ENCODE measurements around the gene TBC1D8. TPM values are rescaled to one million over a fixed set of nuclear protein-coding genes. Genes with fewer than 3 reads are reported as not detected.

Gene TBC1D8
- total and polyA plus RNA-seq, 2 experiments from 2014 or later: 18.0 to 36.9 TPM

DNA sequence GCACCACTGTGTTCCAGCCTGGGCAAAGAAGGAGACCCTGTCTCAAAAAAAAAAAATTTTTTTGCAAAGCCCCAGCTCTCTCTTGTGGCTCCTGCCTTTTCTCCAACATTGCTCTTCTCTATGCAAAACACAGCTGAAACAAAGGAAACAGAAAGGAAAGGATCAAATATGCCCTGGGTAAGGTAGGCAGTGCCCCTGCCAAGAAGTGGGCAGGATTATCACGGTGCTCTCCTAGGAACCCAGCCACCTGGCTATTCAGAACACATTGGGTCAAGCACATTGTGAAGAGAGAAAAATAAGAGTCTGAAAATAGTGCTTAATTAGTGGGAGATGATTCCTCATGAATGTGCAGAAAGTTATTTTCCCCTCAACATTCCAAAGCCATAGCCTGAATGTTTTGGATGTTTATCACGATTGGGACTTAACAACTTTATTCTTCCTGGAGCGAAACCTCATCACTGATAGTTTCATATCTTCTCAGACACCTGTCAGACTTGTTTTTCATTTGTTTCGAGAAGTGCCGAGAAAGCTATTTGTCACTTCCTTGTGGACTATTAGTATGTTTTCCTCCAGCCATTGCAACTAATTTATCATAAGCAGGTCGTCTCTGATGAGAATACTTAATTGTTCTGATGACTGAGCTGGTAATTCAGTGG, 191.8 kb downstream of the TBC1D8 start:
- Histone ChIP-seq H3K4me2 (no peak overlapping the region), H3K4me3 (no peak overlapping the region), H3F3A (replicated peaks; ENCODE audit: low read depth) (no peaks in the 10 kb centered on the region), H3K27ac (ENCODE audit: low read depth) (no peak overlapping the region), H3K79me2 (replicated peaks; ENCODE audit: insufficient read depth) (no peaks in the 10 kb centered on the region), H3K4me1 (ENCODE audit: insufficient read depth) (no peaks in the 10 kb centered on the region), H2AFZ (no peak overlapping the region), H3K27me3 (ENCODE audit: insufficient read depth) (no peaks in the 10 kb centered on the region), H3K36me3 (ENCODE audit: insufficient read depth) (no peaks in the 10 kb centered on the region), H4K20me1 (replicated peaks; ENCODE audit: insufficient read depth) (no peaks in the 10 kb centered on the region), H3K9me2 (ENCODE audit: insufficient read depth) (no peaks in the 10 kb centered on the region)
- no peak for TF ChIP-seq EZH2phosphoT487 (IDR thresholded peaks at IDR 0.05; ENCODE audit: unreplicated experiment)
- TF ChIP-seq NANOG (IDR thresholded peaks at IDR 0.05; ENCODE audit: borderline replicate concordance): no peak
- TF ChIP-seq, protein P1, sequence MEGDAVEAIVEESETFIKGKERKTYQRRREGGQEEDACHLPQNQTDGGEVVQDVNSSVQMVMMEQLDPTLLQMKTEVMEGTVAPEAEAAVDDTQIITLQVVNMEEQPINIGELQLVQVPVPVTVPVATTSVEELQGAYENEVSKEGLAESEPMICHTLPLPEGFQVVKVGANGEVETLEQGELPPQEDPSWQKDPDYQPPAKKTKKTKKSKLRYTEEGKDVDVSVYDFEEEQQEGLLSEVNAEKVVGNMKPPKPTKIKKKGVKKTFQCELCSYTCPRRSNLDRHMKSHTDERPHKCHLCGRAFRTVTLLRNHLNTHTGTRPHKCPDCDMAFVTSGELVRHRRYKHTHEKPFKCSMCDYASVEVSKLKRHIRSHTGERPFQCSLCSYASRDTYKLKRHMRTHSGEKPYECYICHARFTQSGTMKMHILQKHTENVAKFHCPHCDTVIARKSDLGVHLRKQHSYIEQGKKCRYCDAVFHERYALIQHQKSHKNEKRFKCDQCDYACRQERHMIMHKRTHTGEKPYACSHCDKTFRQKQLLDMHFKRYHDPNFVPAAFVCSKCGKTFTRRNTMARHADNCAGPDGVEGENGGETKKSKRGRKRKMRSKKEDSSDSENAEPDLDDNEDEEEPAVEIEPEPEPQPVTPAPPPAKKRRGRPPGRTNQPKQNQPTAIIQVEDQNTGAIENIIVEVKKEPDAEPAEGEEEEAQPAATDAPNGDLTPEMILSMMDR (conservative IDR thresholded peaks at IDR 0.05; ENCODE audit: low read depth in 2 of 2): no peak
- TF ChIP-seq, protein P2, sequence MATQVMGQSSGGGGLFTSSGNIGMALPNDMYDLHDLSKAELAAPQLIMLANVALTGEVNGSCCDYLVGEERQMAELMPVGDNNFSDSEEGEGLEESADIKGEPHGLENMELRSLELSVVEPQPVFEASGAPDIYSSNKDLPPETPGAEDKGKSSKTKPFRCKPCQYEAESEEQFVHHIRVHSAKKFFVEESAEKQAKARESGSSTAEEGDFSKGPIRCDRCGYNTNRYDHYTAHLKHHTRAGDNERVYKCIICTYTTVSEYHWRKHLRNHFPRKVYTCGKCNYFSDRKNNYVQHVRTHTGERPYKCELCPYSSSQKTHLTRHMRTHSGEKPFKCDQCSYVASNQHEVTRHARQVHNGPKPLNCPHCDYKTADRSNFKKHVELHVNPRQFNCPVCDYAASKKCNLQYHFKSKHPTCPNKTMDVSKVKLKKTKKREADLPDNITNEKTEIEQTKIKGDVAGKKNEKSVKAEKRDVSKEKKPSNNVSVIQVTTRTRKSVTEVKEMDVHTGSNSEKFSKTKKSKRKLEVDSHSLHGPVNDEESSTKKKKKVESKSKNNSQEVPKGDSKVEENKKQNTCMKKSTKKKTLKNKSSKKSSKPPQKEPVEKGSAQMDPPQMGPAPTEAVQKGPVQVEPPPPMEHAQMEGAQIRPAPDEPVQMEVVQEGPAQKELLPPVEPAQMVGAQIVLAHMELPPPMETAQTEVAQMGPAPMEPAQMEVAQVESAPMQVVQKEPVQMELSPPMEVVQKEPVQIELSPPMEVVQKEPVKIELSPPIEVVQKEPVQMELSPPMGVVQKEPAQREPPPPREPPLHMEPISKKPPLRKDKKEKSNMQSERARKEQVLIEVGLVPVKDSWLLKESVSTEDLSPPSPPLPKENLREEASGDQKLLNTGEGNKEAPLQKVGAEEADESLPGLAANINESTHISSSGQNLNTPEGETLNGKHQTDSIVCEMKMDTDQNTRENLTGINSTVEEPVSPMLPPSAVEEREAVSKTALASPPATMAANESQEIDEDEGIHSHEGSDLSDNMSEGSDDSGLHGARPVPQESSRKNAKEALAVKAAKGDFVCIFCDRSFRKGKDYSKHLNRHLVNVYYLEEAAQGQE (IDR thresholded peaks at IDR 0.05; ENCODE audit: unreplicated experiment): no peak
- no peak for TF ChIP-seq STAT1 (IDR thresholded peaks at IDR 0.05; ENCODE audit: unreplicated experiment)
- no peak for TF ChIP-seq POLR2AphosphoS5 (IDR thresholded peaks at IDR 0.05; ENCODE audit: low read depth)
- TF ChIP-seq, protein P3, sequence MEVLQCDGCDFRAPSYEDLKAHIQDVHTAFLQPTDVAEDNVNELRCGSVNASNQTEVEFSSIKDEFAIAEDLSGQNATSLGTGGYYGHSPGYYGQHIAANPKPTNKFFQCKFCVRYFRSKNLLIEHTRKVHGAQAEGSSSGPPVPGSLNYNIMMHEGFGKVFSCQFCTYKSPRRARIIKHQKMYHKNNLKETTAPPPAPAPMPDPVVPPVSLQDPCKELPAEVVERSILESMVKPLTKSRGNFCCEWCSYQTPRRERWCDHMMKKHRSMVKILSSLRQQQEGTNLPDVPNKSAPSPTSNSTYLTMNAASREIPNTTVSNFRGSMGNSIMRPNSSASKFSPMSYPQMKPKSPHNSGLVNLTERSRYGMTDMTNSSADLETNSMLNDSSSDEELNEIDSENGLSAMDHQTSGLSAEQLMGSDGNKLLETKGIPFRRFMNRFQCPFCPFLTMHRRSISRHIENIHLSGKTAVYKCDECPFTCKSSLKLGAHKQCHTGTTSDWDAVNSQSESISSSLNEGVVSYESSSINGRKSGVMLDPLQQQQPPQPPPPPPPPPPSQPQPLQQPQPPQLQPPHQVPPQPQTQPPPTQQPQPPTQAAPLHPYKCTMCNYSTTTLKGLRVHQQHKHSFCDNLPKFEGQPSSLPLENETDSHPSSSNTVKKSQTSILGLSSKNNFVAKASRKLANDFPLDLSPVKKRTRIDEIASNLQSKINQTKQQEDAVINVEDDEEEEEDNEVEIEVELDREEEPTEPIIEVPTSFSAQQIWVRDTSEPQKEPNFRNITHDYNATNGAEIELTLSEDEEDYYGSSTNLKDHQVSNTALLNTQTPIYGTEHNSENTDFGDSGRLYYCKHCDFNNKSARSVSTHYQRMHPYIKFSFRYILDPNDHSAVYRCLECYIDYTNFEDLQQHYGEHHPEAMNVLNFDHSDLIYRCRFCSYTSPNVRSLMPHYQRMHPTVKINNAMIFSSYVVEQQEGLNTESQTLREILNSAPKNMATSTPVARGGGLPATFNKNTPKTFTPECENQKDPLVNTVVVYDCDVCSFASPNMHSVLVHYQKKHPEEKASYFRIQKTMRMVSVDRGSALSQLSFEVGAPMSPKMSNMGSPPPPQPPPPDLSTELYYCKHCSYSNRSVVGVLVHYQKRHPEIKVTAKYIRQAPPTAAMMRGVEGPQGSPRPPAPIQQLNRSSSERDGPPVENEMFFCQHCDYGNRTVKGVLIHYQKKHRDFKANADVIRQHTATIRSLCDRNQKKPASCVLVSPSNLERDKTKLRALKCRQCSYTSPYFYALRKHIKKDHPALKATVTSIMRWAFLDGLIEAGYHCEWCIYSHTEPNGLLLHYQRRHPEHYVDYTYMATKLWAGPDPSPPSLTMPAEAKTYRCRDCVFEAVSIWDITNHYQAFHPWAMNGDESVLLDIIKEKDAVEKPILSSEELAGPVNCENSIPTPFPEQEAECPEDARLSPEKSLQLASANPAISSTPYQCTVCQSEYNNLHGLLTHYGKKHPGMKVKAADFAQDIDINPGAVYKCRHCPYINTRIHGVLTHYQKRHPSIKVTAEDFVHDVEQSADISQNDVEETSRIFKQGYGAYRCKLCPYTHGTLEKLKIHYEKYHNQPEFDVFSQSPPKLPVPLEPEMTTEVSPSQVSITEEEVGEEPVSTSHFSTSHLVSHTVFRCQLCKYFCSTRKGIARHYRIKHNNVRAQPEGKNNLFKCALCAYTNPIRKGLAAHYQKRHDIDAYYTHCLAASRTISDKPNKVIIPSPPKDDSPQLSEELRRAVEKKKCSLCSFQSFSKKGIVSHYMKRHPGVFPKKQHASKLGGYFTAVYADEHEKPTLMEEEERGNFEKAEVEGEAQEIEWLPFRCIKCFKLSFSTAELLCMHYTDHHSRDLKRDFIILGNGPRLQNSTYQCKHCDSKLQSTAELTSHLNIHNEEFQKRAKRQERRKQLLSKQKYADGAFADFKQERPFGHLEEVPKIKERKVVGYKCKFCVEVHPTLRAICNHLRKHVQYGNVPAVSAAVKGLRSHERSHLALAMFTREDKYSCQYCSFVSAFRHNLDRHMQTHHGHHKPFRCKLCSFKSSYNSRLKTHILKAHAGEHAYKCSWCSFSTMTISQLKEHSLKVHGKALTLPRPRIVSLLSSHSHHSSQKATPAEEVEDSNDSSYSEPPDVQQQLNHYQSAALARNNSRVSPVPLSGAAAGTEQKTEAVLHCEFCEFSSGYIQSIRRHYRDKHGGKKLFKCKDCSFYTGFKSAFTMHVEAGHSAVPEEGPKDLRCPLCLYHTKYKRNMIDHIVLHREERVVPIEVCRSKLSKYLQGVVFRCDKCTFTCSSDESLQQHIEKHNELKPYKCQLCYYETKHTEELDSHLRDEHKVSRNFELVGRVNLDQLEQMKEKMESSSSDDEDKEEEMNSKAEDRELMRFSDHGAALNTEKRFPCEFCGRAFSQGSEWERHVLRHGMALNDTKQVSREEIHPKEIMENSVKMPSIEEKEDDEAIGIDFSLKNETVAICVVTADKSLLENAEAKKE (CRISPR knock-in tag; IDR thresholded peaks at IDR 0.05): no peak
- TF ChIP-seq JUNB (IDR thresholded peaks at IDR 0.05; ENCODE audit: unreplicated experiment): no peak
- TF ChIP-seq, protein P4, sequence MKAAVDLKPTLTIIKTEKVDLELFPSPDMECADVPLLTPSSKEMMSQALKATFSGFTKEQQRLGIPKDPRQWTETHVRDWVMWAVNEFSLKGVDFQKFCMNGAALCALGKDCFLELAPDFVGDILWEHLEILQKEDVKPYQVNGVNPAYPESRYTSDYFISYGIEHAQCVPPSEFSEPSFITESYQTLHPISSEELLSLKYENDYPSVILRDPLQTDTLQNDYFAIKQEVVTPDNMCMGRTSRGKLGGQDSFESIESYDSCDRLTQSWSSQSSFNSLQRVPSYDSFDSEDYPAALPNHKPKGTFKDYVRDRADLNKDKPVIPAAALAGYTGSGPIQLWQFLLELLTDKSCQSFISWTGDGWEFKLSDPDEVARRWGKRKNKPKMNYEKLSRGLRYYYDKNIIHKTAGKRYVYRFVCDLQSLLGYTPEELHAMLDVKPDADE (IDR thresholded peaks at IDR 0.05): no peak
- TF ChIP-seq ZNF331 (CRISPR knock-in tag; IDR thresholded peaks at IDR 0.05; ENCODE audit: low read depth): no peak
- TF ChIP-seq ZNF114 (CRISPR knock-in tag; IDR thresholded peaks at IDR 0.05): no peak
- TF ChIP-seq CREB1 (CRISPR knock-in tag; IDR thresholded peaks at IDR 0.05; ENCODE audit: low read depth): no peak
- H3K9me3 Mint-ChIP-seq: no peaks in the 10 kb centered on the region
- no peak overlapping the region for H3K4me3 Mint-ChIP-seq
- no peak for DNase-seq (ENCODE audit: low spot score)
- H3K27me3 Mint-ChIP-seq (ENCODE audit: insufficient read depth, low read depth, poor library complexity): peaks cover 4% of the 10 kb centered on the region
- H3K27ac Mint-ChIP-seq: no peak overlapping the region
- H3K4me1 Mint-ChIP-seq: peaks cover 3% of the 10 kb centered on the region; the same call in 2 of the 3 replicates
- no peak for ATAC-seq
- no peaks in the 10 kb centered on the region for H3K36me3 Mint-ChIP-seq (ENCODE audit: low read depth)

All from GM23338 (cell line).